DLD1 (cell line): Measurements from ENCODE around the gene ID3.

ENCODE experiments used
- in situ Hi-C: cut with HindIII; loops from 2 replicates; pipeline ENCODE4 v1.10.0; 2017; ENCODE audit warnings: low sequenced_read_pairs

Gene ID3

GRCh38 chr1:23559136-23559984, at the start of gene ID3:
ID3 (minus strand) TSS chr1:23559501; CDS start chr1:23559426, 75 bp downstream.
- in situ Hi-C loops = no loop called here

GRCh38 chr1:23607944-23608343, 48.6 kb upstream of the ID3 start:
- in situ Hi-C loops = no loop called here

- in situ Hi-C loops = no loop called here
Measured at GRCh38 chr1:23601968-23602876, 42.9 kb upstream of the ID3 start.

- in situ Hi-C loops = no loop called here
Measured at GRCh38 chr1:23601135-23601967, 42.0 kb upstream of the ID3 start.

- in situ Hi-C loops = no loop called here
Measured at GRCh38 chr1:23600283-23600682, 41.0 kb upstream of the ID3 start.

- in situ Hi-C loops = no loop called here
Measured at GRCh38 chr1:23599125-23599524, 39.8 kb upstream of the ID3 start.

- in situ Hi-C loops = no loop called here
Measured at GRCh38 chr1:23598424-23598823, 39.1 kb upstream of the ID3 start.

- in situ Hi-C loops = no loop called here
Measured at GRCh38 chr1:23597635-23598388, 38.5 kb upstream of the ID3 start.

- in situ Hi-C loops = no loop called here
Measured at GRCh38 chr1:23596382-23597358, 37.4 kb upstream of the ID3 start.

GRCh38 chr1:23594927-23595353, 35.6 kb upstream of the ID3 start:
- in situ Hi-C loops = no loop called here

GRCh38 chr1:23594149-23594907, 35.0 kb upstream of the ID3 start:
- in situ Hi-C loops = no loop called here

GRCh38 chr1:23593556-23594148, 34.4 kb upstream of the ID3 start:
- in situ Hi-C loops = no loop called here

GRCh38 chr1:23593042-23593521, 33.8 kb upstream of the ID3 start:
- in situ Hi-C loops = no loop called here

- in situ Hi-C loops = no loop called here
Measured at GRCh38 chr1:23592209-23592892, 33.0 kb upstream of the ID3 start.

GRCh38 chr1:23591460-23592208, 32.3 kb upstream of the ID3 start:
- in situ Hi-C loops = no loop called here

- in situ Hi-C loops = no loop called here
Measured at GRCh38 chr1:23590058-23590783, 30.9 kb upstream of the ID3 start.
